ENCODE results near the gene HP1BP3. TPM values are rescaled to one million over a fixed set of nuclear protein-coding genes. Genes with fewer than 3 reads are reported as not detected.
A peak's percentile ranks its signal among the peaks of the same experiment; 100 is the strongest.

The HP1BP3 gene
- total and polyA plus RNA-seq, 12 donors = 52.5 to 229 (median 178) TPM

DNA sequence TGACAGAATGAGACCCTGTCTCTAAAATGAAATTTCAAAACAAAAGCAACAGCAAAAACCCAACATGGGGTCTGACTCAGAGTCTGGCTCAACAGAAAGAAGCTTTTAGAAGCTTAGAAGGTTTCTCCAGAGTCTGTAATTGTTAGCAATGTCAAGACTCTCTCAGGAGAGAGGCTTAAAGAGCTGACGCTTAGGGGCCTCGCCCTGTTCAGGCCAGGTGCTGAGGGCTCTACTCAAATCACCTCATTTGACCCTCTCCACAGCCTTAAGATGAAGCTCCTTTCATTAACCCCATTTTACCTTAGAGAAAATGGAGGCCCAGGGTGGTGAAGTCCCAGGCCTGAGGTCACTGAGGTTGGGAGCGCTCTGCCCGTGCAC lies 64.0 kb downstream of the HP1BP3 start:
- H3K27me3 ChIP-seq = no peaks in the 10 kb centered on the region
- H3K36me3 ChIP-seq (replicated peaks in 1 of 2) = no peaks in the 10 kb centered on the region
- 79 to 95% (median 93%) methylated on average over 2 to 4 of the region's 4 CpGs for WGBS, 4 donors
- no peak for DNase-seq
- no peak overlapping the region for H3K27ac ChIP-seq
- no peak overlapping the region for H3K4me3 ChIP-seq
- intact Hi-C loops (cut with DNase I) = no loop called here
- TF ChIP-seq, protein P1, sequence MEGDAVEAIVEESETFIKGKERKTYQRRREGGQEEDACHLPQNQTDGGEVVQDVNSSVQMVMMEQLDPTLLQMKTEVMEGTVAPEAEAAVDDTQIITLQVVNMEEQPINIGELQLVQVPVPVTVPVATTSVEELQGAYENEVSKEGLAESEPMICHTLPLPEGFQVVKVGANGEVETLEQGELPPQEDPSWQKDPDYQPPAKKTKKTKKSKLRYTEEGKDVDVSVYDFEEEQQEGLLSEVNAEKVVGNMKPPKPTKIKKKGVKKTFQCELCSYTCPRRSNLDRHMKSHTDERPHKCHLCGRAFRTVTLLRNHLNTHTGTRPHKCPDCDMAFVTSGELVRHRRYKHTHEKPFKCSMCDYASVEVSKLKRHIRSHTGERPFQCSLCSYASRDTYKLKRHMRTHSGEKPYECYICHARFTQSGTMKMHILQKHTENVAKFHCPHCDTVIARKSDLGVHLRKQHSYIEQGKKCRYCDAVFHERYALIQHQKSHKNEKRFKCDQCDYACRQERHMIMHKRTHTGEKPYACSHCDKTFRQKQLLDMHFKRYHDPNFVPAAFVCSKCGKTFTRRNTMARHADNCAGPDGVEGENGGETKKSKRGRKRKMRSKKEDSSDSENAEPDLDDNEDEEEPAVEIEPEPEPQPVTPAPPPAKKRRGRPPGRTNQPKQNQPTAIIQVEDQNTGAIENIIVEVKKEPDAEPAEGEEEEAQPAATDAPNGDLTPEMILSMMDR (IDR thresholded peaks at IDR 0.05) = no peak
- no peak for TF ChIP-seq POLR2A (IDR thresholded peaks at IDR 0.05)
- no peaks in the 10 kb centered on the region for H3K4me1 ChIP-seq (replicated peaks in 1 of 2)
- no peaks in the 10 kb centered on the region for H3K9me3 ChIP-seq (replicated peaks in 1 of 3)

DNA sequence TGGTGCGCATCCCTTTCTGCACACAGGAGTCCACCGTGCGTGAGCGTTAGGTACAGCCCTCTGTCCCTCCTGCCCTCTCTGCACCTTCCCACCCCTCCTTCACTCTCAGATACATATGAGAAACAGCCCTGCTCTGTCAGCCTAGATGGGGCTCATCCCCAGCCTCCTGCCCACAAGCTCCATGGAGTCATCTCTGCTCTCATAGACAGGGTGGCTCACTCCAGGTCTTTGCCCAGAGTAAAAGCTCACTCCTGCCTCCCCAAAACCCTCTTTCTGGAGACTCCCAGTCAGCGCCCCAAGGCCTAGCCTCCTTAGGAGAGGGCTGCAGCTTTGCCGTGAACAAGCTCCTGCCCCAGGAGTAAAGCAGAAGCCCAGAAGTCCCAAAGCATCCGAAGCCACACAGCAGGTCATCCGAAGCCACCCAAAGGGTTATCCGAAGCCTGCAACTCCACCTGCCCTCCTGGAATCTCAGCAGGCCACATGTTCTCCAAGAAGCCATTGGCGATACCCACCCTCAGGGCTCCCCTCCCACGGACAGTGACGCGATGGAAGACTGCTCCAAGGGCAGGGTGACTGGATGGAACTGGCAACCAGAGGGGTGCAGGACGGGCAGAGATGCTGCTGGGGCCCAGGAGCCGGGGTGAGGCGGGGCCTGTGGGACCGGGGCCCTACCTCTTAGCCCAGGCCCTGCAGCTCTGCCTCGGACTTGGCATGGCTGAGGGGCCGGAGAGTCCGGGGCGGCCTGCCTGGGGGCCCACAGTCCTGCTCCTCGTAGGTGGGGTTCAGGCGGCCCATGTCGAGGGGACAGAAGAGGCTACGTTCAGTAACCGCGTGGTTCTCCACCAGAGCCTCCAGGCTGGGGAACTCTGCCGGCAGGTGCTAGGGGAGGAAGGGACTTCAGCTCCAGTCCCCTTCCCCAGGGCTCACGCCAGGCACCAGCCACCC lies 65.7 kb downstream of the HP1BP3 start:
- H3K36me3 ChIP-seq (replicated peaks in 1 of 2) = no peaks in the 10 kb centered on the region
- H3K27me3 ChIP-seq = no peaks in the 10 kb centered on the region
- 83 to 96% (median 91%) methylated on average over 10 to 29 of the region's 29 CpGs for WGBS, 4 donors
- peak in 3 of 7 donors; percentile 7 to 39 (median 11) for DNase-seq
- TF ChIP-seq, protein P1 (IDR thresholded peaks at IDR 0.05) = no peak
- no peak for TF ChIP-seq POLR2A (IDR thresholded peaks at IDR 0.05)
- H3K4me1 ChIP-seq (replicated peaks in 1 of 2) = peaks cover 0 to 5% of the 10 kb centered on the region in 2 donors
- intact Hi-C loops (cut with DNase I) = no loop called here
- H3K9me3 ChIP-seq (replicated peaks in 1 of 3) = no peaks in the 10 kb centered on the region
- no peak overlapping the region for H3K27ac ChIP-seq
- H3K4me3 ChIP-seq = no peak overlapping the region

DNA sequence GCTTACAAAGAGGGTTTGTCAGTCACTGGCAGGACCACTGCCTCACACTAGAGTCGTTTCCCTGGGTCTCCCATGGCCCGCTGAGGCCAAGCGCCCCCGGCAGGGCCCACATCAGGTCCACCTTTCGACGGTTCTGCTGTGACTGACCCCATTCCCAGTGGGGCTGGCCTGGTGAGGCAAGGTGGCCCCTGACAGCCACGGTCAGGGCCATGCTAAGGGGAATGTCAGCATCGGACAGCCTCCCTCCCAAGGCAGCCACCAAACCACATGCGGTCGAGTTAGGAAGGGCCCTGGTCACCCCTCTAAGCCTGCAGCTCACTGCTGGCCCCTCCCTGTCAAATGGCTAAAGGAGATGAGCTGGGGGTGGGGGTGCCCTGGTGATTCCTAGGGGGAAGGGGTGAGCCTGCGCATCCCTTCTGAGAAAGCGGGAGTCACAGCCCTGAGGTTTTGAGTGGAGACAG lies 66.4 kb downstream of the HP1BP3 start:
- Histone ChIP-seq H3K27me3 (no peaks in the 10 kb centered on the region), H3K4me3 (no peak overlapping the region), H3K9me3 (replicated peaks in 1 of 3) (no peaks in the 10 kb centered on the region), H3K4me1 (replicated peaks in 1 of 2) (peaks cover 0 to 5% of the 10 kb centered on the region in 2 donors), H3K36me3 (replicated peaks in 1 of 2) (no peaks in the 10 kb centered on the region), H3K27ac (no peak overlapping the region)
- intact Hi-C loops (cut with DNase I) = no loop called here
- peak in 2 of 7 donors; percentile 2 to 11 for DNase-seq
- WGBS, 4 donors = 91 to 100% (median 96%) methylated on average over 3 to 12 of the region's 12 CpGs
- no peak for TF ChIP-seq POLR2A (IDR thresholded peaks at IDR 0.05)
- TF ChIP-seq, protein P1 (IDR thresholded peaks at IDR 0.05) = no peak

DNA sequence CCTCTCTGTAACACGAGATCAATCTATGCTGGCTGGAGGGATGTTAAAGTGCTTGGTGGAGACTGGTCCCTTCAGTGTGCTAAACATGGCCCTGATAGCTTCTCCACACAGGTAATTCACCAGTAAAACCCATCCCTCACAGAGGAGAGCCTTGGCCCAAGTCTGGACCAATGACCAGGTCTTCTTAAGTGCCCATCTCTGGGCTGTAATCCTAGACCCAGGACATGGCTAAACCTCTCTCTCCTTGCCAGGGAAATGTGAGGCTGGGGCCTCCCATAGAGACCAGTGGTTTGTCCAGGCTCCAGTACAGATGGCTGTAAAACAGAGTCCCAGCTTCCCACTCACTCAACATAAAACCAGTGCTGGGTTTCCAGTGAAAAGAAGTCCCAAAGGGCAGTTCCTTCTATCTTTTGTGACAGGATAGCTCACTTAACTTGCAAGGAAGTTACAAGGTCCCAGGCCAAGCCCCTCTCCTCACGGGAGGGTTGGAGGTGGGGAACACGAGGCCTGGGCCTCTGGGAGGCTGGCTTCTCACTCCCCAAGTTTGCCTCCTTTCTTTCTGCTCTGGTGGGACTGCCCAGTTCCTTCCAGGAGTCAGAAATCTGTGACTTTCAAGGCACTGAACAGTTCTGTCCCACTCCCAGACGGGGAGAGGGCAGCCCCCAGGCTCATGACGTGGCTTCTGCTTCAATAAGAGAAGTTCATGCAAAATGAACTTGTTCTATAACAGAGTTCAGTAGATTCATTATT lies 67.1 kb downstream of the HP1BP3 start:
- WGBS, 4 donors = 79 to 93% (median 81%) methylated on average over 4 to 5 of the region's 5 CpGs
- intact Hi-C loops (cut with DNase I) = no loop called here
- Histone ChIP-seq H3K4me3 (no peak overlapping the region), H3K27me3 (no peaks in the 10 kb centered on the region), H3K4me1 (replicated peaks in 1 of 2) (peaks cover 0 to 5% of the 10 kb centered on the region in 2 donors), H3K27ac (no peak overlapping the region), H3K9me3 (replicated peaks in 1 of 3) (no peaks in the 10 kb centered on the region), H3K36me3 (replicated peaks in 1 of 2) (no peaks in the 10 kb centered on the region)
- DNase-seq = peak in 1 of 7 donors; percentile 5
- TF ChIP-seq, protein P1 (IDR thresholded peaks at IDR 0.05) = no peak
- TF ChIP-seq POLR2A (IDR thresholded peaks at IDR 0.05) = no peak
